ENCODE measurements around the gene CDC42EP4.

Gene CDC42EP4

DNA sequence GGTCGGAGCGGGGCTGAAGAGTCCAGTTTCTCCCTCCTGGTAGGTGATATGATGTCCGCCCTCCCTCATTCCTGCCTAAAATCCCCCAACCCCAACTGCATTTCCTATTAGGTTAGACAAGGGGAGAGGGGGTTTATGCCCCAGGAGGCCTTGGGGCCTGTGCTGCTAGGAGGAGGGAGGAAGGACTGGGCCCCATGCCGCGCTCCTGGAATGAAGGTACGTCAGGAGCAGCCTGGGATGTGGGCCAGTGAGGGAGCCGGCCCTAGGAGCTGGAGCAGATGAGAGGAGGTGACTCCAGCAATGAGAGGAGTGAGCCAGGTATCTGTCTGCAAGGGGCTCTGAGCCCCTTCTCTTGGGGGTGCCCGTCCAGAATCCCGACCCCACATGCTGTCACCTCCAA lies 46.9 kb upstream of the CDC42EP4 start:
- no peaks in the 10 kb centered on the region for H3K79me2 ChIP-seq
- H2AFZ ChIP-seq = no peak overlapping the region
- H3K27me3 ChIP-seq (ENCODE audit: control insufficient read depth, insufficient read depth, low read length) = no peaks in the 10 kb centered on the region
- H3K9ac ChIP-seq = no peak overlapping the region
- no peak overlapping the region for H3K27ac ChIP-seq
- no peaks in the 10 kb centered on the region for H3K9me3 ChIP-seq (ENCODE audit: control insufficient read depth, low read length)
- no peak overlapping the region for H3K4me3 ChIP-seq (ENCODE audit: low read depth, low read length)
- TF ChIP-seq, protein P1, sequence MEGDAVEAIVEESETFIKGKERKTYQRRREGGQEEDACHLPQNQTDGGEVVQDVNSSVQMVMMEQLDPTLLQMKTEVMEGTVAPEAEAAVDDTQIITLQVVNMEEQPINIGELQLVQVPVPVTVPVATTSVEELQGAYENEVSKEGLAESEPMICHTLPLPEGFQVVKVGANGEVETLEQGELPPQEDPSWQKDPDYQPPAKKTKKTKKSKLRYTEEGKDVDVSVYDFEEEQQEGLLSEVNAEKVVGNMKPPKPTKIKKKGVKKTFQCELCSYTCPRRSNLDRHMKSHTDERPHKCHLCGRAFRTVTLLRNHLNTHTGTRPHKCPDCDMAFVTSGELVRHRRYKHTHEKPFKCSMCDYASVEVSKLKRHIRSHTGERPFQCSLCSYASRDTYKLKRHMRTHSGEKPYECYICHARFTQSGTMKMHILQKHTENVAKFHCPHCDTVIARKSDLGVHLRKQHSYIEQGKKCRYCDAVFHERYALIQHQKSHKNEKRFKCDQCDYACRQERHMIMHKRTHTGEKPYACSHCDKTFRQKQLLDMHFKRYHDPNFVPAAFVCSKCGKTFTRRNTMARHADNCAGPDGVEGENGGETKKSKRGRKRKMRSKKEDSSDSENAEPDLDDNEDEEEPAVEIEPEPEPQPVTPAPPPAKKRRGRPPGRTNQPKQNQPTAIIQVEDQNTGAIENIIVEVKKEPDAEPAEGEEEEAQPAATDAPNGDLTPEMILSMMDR (IDR thresholded peaks at IDR 0.05) = no peak
- no peaks in the 10 kb centered on the region for H3K36me3 ChIP-seq (ENCODE audit: control insufficient read depth, insufficient read depth, low read length)
- H3K4me1 ChIP-seq = peaks cover 6% of the 10 kb centered on the region
- H3K4me2 ChIP-seq (ENCODE audit: low read length) = no peak overlapping the region

DNA sequence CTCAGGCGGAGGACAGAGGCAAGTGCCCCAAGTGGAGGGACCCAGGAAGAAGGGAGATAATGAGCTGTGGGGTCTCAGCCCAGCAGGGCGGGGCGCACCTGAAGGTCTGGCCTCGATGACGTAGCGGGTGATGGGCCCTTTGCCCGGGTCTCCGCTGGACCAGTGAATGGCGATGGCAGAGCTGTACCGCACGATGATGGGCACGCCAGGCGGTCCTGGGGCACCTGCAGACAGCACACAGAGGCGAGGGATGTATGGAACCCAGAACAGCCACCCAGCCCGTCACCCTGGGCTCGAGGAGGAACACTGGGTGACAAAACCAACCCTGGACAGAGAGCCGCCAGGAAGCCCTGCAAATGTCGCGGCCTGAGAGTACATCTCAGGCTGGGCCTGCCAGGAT lies 46.2 kb upstream of the CDC42EP4 start:
- Histone ChIP-seq H2AFZ (no peak overlapping the region), H3K36me3 (ENCODE audit: control insufficient read depth, insufficient read depth, low read length) (no peaks in the 10 kb centered on the region), H3K27ac (no peak overlapping the region), H3K9ac (no peak overlapping the region), H3K4me1 (peaks cover 6% of the 10 kb centered on the region), H3K9me3 (ENCODE audit: control insufficient read depth, low read length) (no peaks in the 10 kb centered on the region), H3K79me2 (no peaks in the 10 kb centered on the region), H3K27me3 (ENCODE audit: control insufficient read depth, insufficient read depth, low read length) (no peaks in the 10 kb centered on the region), H3K4me3 (ENCODE audit: low read depth, low read length) (no peak overlapping the region), H3K4me2 (ENCODE audit: low read length) (no peak overlapping the region)
- TF ChIP-seq, protein P1 (IDR thresholded peaks at IDR 0.05) = no peak

DNA sequence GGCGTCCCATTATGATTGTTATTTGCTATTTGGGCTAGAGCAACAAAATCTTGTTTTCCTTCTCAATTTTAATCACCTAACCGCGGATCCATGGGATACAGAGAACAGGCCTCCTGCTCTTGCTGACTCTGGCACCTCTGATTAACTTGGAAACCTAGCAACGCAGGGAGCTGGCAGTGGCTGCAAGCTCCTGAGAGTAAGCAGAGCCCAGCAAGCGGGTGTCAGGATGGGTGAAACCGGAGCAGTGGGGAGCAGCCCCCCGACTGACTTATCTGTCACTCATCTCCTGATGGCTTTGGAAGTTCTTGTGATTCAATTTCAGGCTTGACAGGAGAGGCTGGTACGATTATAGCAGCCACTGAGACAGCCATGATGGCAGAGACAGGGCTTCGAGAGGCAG lies 45.5 kb upstream of the CDC42EP4 start:
- Histone ChIP-seq H3K27ac (no peak overlapping the region), H3K79me2 (no peaks in the 10 kb centered on the region), H3K27me3 (ENCODE audit: control insufficient read depth, insufficient read depth, low read length) (no peaks in the 10 kb centered on the region), H2AFZ (no peak overlapping the region), H3K9me3 (ENCODE audit: control insufficient read depth, low read length) (no peaks in the 10 kb centered on the region), H3K4me1 (peaks cover 6% of the 10 kb centered on the region), H3K9ac (no peak overlapping the region), H3K4me3 (ENCODE audit: low read depth, low read length) (no peak overlapping the region), H3K4me2 (ENCODE audit: low read length) (no peak overlapping the region), H3K36me3 (ENCODE audit: control insufficient read depth, insufficient read depth, low read length) (no peaks in the 10 kb centered on the region)
- TF ChIP-seq, protein P1 (IDR thresholded peaks at IDR 0.05) = no peak

DNA sequence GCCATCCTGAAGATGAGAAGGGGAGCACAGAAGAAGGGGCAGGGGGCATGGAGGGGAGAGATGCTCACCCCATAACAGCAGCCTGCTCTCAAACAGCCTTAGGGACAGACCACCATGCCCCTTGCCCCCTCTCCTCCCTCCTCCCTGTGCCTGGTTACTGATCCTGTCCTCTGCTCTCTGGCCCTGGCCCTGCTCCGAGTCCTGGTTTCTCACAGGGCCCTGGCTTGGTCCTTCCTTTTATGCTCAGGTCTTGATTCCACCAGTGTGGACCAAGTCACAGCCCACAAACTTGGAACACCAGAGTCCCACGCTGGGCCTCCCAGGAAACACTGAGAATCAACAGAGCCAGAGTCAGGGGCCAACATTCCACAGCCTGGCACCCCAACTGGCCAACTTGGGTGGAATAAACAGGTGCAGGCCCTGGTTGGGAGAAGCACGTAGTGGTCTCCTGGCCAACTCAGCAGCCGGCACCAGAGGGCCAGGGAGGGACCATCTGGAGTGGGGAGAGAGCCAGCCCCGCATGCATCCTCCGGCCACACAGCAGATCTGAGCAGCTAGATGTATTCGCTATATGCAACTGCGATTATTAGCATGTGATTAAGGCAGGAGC lies 44.9 kb upstream of the CDC42EP4 start:
- Histone ChIP-seq H3K4me2 (ENCODE audit: low read length) (no peak overlapping the region), H3K36me3 (ENCODE audit: control insufficient read depth, insufficient read depth, low read length) (no peaks in the 10 kb centered on the region), H3K9ac (no peak overlapping the region), H3K27ac (no peak overlapping the region), H3K9me3 (ENCODE audit: control insufficient read depth, low read length) (no peaks in the 10 kb centered on the region), H3K4me1 (peaks cover 6% of the 10 kb centered on the region), H3K79me2 (no peaks in the 10 kb centered on the region), H3K4me3 (ENCODE audit: low read depth, low read length) (no peak overlapping the region), H3K27me3 (ENCODE audit: control insufficient read depth, insufficient read depth, low read length) (no peaks in the 10 kb centered on the region), H2AFZ (no peak overlapping the region)
- TF ChIP-seq, protein P1 (IDR thresholded peaks at IDR 0.05) = no peak
